GM21423 (cell line): Measurements from ENCODE around the gene DUT.

Experiments used
- ATAC-seq: cut with Tn5 transposase; IDR thresholded peaks from one replicate; pipeline ENCODE4 v1.9.1; 2021; ENCODE audit warnings: mild to moderate bottlenecking, moderate library complexity; ENCODE audit not compliant: unreplicated experiment

The DUT gene

DNA sequence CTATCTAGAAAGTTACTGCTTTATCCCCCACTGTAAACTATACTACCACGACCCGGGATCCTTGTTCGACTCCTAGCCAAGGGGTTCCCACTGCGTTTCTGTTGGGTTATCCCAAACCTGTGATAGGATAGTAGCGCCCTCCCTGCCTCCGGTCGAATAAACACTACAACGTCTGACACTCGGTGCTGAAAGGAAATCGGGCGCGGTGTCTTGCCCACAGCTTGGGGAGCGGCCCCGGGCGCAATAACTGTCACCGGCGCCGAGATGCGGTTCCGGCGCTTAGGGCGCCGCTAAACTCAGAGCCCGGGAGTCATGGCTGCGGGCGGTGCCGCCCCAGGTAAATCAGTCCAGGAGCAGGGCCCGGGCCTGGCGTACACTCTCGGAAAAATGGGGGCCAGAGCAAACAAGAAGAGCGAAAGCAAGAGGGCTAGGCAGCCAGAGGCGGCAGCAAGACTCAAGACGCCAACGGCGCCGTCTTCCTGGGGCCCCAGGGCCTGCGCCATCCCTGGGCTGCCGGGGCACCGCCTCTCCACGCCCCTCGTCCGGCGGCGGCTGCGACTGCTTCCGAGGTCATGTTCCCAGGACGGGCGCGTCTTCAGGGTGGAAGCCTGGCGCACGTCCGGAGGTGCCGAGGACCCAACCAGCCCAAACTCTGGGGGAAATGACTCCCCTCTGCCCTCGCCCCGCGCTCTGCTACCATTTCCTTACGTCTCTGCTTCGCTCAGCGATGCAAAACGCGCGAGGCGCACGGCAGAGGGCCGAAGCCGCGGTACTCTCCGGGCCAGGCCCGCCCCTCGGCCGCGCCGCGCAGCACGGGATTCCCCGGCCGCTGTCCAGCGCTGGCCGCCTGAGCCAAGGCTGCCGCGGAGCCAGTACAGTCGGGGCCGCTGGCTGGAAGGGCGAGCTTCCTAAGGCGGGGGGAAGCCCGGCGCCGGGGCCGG lies at the start of gene DUT:
Gene DUT, plus strand, starts transcription at position 575 of the 941 bp plus-strand sequence. Its CDS starts 87 bp downstream, at position 662.
- ATAC-seq: peak; percentile 84

DNA sequence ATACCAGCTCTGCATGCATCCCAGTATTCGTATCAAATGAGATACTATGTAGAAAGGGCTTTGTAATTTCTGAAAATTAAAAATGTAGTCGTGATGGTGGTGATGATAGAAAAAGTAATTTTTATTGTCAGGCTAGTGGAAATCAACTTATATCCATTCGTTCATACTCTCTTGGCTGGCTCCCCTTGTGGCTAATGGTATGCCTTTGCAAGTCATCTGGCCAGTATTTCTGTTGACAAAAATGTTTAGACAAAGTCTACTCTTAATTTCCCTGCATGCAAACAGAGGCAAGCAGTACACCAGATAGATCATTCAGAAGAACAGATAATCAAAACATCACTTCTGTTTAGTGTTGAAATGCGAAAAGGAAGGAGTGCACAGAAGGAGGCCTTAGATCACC lies 49.6 kb upstream of the DUT start:
- ATAC-seq: no peak

DNA sequence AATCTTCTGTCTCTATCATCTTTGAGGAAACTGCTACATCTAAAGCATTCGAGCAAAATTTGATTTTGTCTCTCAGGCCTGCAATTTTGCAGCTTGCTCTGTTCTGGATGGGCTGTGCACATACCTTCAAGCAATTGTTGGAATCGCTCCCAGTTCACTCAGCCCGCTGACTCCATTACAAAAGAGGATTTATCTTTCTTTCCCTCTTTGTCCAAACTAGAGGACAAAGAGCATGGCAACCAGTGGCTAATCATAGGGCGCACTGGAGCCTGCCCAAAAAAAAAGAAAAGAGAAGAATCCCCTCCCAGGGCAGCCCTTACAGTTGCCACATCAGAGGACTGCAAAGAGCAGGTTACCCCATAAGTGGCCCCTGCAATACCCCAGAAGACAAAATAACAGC lies 49.0 kb upstream of the DUT start:
- no peak for ATAC-seq

DNA sequence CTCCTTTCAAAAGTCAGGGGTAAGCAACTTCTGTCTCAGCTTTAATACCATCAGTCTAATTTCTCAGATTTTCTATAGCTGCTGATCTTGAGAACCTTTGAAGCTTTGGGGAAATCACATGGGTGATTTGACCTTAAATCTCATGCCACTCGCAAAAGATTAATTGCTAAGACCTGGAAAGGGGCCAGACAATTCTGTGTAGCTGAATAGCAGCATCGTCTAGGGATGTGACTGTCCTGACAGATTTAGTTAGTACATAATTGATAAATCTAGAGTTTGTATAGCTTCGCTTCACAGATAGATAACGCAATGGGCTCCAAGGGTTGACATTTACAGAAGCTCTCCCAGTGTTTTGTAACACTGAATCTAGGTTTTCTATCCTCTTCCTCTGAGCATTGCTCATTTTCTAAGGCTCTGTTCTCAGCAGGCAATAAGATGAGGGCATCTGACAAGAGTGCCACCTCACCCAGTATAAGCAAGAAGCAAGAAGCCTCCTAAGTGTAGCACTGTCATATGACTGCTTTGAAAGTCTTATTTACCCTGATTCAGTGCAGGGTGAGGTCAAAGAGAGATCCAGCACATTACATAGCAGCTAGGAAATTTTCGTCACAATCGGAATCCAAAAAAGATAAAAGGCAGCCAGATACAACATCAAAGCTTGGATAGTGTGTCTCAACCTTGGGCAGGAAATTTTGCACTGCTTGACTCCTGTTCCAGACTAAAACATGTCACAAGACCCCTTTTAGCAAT lies 47.7 kb upstream of the DUT start:
- ATAC-seq: no peak

DNA sequence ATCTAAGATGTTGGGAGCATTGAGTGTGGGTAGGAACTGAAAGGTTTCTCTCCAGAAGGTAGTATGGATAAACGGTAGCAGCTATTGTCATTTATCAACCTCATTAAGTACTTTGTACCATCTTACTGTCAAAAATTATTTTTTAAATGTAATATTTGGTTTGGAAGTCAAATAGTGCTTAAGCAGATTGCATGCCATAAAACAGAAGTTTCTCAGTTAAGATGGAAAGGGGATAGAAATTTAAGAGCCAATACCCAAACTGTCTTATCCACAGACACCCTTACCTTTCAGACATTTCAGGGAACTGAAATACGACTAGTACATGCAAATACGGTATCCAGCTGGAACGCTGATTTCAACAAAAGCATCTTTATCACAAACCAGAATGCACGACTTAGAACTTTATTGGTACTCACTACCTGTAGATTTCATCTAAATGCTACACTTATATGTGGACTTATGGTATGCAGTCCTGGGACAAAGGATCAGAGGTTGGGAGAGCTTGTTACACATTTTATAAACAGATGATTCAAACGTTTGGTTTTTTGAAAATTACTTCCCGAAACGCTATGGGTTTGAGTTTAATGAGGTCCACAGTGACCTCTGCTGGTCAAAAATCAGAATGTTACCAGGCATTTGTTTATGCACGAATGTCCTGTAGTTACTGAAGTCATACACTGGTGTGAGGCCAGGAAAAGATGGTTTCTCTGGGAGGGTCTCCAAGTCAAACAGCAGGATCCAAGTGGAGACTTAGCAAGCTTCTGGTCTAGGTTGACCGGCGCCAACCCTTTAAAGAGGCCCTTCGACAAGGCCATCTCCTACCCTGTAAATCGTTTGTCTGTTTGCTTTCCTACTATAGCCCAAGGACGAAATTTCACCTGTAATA lies 45.7 kb upstream of the DUT start:
- peak; percentile 71 for ATAC-seq

DNA sequence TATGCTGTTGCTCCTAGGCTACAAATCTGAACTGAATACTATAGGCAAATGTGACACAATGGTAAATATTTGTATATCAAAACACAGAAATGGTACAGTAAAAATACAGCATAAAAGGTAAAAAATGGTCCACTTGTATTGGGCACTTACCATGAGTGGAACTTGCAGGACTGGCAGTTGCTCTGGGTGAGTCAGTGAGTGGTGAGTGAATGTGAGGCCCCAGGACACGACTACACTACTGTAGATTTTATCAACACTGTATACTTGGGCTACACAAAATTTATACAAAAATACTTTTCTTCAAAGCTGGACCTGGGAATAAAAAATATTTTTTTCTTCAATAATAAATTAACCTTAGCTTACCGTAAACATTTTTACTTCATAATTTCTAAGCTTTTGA lies 41.6 kb upstream of the DUT start:
- ATAC-seq: no peak

DNA sequence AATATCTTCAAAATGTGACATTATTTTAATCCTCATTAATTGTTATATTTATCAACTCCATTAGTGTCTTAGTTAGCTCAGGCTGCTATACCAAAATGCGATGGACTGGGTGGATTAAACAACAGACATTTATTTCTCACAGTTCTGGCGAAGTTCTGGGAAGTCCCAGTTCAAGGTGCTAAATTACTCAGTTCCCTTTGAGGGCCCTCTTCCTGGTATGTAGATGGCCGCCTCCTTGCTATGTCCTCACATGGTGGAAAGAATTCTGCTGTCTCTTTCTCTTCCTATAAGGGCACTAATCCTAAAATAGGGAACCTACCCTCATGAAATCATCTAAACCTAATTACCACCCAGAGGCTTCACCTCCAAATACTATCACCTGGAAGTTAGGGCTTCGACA lies 38.8 kb upstream of the DUT start:
- ATAC-seq: no peak

DNA sequence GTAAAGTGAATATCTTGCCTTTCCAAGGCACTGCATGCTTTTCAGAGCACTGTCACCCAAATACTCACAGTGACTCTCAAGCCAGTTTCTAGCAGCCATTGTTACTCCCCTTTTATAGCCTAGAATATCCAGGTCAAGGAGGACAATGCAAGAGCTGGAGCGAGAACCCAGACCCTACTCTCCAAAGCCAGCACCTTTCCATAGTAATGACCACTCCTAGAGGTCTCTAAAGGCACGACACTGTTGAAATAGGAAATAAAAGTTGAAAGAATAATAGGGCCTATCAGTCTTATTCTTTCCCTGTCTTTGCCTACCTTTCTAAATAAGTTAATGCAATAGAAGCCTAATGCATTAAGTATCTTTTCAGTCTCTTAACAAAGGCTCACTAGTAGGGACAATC lies 33.6 kb upstream of the DUT start:
- no peak for ATAC-seq

DNA sequence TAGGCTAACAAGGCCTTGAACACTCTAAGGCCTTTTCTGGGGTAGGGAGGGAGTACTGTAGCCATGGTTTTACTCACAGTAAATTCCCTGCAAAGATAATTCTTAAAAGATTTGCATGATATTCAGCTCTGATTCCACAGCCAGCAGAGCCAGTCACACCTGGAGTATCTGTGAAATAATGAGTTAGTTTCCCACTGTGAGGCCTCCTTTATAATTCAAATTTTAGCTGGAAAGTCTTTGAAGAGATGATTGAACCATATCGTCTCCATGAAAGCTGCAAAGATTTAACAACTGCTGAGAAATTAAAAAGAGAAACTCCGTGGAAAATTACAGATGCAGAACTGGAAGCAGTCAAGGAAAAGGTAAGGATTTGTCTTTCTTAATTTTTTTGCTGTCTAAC lies 32.3 kb upstream of the DUT start:
- no peak for ATAC-seq

DNA sequence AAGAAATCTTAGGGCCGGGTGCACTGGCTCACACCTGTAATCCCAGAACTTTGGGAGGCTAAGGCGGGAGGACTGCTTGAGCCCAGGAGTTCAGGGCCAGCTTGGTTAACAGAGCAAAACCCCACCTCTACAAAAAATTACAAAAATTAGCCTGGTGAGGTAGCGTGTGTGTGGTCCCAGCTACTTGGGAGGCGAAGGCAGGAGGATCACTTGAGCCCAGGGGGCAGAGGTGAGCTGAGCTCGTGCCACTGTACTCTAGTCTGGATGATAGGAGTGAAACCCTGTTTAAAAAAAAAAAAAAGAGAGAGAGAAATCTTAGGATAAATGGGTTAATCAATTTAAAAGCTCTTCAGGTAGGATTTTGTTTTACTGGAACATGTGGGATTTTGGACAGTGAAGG lies 31.2 kb upstream of the DUT start:
- no peak for ATAC-seq

DNA sequence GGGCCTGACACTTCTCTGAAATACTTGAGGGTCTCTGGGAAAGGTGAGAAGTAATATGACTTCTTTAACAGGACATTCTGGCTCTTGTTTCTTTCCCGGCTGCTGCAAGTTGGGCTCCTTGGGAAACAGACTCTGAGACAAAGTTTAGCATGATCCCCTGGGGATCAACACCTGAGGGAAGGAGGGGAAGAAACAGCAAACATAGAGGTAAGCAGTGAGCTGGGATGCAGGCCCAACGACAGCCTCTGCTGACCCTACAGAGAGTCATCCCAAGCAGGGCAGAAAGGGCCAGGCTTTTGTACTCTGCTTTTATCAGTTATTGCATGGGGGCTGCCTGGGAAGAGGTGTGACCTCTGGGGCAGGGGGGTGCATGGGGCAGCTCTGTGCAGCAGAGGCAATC lies 26.8 kb upstream of the DUT start:
- no peak for ATAC-seq

DNA sequence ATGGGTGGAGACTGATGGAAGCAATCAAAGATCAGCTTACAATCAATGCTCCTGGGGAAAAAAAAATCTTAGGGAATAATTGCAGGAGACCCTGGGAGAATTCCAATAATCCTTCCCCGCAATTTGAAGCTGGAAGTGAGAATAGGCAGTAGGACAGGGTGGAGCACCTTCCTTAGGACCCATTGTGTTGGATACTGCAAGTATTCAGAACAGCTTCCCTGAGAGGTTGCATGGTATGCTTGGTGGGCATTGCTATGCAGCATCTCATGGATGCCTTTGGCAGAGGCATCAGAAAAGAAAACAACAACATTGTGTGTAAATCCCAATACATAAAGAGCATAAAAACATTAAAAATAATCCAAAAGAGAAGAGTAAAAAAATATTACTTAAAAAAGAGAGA lies 24.6 kb upstream of the DUT start:
- no peak for ATAC-seq

DNA sequence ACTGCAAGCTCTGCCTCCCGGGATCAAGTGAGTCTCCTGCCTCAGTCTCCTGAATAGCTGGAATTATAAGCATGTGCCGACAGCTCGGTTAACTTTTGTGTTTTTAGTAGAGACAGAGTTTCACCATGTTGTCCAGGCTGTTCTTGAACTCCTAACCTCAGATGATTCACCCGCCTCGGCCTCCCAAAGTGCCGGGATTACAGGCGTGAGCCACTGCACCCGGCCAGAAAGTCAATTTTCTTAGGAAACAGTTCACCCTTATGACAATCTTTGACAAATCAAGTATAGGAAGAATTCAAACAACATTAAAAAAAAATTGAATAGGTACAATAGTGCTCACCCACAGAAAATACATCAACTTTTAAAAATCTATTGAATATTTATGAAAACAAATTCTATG lies 23.6 kb upstream of the DUT start:
- no peak for ATAC-seq

DNA sequence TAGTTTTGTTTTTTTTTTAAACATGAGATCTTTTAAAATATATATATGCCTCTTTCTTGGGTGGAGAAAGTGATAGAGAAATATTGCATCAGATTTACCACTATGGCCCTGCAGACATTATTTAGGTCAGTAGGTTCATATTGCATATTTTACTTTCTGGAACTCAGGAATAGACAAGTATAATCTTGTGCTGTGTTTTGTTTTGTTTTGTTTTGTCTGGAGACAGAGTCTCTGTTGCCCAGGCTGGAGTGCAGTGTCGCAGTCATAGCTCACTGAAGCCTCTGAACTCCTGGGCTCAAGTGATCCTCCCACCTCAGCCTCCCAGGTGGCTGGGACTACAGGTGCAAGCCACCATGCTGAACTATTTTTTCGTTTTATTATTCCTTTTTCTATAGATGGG lies 21.5 kb upstream of the DUT start:
- no peak for ATAC-seq

DNA sequence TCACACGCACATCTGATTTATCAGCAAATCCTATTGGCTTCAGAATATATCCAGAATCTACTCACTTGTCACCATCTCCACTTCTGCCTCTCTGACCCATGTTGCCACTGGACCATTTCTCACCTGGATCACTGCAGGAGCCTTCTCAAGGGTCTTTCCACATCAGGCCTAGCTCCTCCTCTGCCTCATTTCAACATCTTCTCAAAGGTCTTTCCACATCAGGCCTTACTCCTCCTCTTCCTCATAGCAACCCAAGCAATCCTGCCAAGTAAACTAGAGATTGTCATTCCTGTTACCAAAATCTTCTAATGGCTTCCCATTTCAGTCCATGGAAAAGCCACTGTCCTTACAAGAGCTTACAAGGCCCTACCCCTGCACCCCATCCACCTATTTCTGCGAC lies 18.0 kb upstream of the DUT start:
- no peak for ATAC-seq

DNA sequence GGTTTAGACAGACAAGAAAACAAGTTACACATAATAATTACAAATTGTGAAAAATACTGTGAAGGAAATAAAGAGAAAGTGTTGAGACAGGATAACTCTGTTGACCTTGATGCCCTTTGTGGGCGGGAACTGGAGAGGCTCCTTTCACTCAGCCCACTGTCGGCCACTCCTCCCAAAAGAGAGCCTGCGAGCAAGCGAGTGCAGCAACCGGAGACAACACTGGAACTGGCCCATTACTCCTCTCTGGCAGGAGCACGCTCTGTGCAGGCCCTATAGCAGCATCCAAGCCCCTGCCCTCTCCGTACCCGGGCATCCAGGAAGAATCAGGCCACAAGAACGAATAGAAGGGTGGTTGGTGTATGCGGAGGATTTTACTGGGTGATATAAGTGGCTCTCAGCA lies 16.2 kb upstream of the DUT start:
- ATAC-seq: no peak

DNA sequence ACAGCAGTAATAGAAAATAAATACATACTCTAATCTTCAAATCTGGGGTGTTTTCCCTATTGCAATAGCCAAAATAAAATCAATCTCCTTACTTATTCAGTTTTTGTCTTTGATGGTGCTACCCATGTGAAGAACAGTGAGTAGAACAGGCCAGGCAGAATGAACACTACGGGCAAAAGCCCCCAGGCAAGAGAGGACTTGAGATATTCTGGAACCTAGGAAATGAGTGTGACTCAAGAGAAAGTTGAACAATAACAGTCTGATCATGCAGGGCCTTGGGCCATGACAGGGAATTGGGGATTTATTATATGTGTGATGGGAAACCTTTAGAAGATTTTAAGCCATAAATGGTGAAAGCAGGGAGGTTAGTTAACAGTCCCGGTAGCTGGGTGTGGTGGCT lies 14.0 kb upstream of the DUT start:
- no peak for ATAC-seq

DNA sequence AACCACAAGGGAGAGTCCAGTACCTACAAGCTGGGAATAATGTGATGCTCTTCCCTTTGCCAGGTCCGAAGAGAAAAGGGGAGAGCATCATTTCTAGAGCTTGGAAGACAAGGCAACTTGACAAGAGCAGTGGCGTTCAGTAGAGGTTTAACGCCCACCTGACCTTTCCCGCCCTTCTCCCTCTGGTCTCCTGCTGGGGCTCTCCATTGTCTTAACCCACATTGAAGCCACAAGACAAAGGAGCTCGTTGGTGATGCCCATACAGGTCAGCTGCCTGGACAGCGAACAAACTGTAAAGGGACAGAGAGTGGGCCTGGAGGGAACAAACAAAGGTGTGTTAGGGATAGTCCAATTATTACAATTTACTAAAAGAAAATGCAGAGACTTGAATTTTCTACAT lies 13.1 kb upstream of the DUT start:
- no peak for ATAC-seq

DNA sequence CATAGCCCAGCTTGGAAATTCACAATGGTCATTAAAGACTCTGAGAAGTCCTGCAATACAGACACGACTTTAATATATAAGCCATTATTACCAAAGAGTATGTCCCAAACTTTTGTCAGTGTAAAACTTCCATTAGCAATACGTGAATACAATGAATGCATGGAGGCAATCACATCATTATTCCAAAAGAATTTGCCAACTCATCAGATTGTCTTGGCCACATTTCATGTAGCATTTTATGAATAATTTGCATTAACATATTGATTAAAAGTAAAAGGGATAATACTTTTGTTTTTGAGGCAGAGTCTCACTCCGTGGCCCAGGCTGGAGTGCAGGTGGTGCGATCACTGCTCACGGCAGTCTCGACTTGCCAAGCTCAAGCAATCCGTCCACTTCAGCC lies 7.9 kb upstream of the DUT start:
- ATAC-seq: no peak

DNA sequence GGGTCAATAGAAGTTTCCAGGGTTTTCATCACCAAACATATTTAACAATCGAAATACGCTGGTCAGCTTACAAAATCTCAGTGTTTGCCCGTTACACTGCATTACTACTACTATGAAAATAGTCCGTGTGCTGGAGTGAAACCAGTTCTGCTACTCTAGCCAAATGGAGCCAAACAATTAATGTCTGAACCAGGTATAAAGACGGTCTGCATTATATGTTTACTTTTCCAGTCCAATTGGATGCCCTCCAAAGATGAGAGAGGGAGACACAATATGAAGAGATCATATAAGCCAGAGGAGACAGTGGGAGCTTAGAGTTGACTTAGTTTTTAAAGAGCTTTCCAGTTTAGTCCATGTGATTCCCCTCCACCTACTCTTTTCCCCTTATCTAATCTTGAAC lies 6.3 kb upstream of the DUT start:
- no peak for ATAC-seq

DNA sequence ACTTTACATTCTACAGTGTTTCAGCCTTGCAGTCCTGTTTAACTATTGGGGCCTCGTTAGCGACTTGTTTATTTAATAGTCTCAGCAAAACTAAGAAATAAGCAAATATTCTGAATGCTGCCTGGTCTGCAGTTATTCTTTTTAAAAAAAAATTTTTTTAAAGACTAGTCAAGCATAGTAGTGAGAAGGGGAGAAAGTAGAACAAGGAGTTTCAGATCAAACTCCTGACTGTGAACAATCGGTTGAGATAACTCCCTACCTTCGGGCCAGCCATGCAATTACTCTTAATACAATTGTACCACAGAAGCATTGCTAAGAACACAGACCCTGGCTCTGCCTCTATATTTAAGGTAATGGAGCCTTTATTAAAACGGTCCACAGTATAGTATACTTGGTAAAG lies 5.8 kb upstream of the DUT start:
- no peak for ATAC-seq
